Tibial nerve (tissue), 4 donors: Measurements from ENCODE around the gene KCTD5.

Experiments used
- EP300 ChIP-seq, 2 donors: sonication (generic); formaldehyde crosslinking; IDR thresholded peaks; one replicate each; pipeline ENCODE4 v1.6.1; 2017; ENCODE audit warnings: antibody characterized with exemption in 2 of 2, mild to moderate bottlenecking in 1 of 2
- TF ChIP-seq, protein P1 (sequence below), 5 experiments: fragments of 200-600 bp in 3 of 5; fragments of 450-650 bp in 2 of 5; sonication (generic) in 3 of 5; IDR thresholded peaks; one replicate each; pipeline ENCODE4 v1.5.1; 2016 to 2019; ENCODE audit warnings: antibody characterized with exemption in 5 of 5, mild to moderate bottlenecking in 3 of 5, moderate library complexity in 2 of 5

DNA sequence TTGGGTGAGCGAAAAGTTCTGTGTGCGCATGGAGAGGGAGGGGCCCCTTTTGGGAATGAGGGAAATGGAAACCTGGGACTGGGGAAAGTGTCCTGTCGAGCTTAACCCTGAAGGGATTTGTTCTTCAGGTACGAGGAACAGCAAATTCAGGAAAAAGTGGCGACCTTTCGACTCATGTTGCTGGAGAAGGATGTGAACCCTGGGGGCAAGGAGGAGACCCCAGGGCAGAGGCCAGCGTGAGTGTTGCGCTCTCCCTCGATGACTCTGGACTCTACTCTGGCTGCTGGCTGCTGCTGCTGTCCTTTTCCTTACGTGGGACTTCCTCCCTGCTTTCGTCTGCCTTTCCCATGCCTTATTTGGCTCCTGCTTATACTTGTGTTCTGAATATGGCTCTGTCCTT, 75.0 kb downstream of the KCTD5 start:
- TF ChIP-seq, protein P1, sequence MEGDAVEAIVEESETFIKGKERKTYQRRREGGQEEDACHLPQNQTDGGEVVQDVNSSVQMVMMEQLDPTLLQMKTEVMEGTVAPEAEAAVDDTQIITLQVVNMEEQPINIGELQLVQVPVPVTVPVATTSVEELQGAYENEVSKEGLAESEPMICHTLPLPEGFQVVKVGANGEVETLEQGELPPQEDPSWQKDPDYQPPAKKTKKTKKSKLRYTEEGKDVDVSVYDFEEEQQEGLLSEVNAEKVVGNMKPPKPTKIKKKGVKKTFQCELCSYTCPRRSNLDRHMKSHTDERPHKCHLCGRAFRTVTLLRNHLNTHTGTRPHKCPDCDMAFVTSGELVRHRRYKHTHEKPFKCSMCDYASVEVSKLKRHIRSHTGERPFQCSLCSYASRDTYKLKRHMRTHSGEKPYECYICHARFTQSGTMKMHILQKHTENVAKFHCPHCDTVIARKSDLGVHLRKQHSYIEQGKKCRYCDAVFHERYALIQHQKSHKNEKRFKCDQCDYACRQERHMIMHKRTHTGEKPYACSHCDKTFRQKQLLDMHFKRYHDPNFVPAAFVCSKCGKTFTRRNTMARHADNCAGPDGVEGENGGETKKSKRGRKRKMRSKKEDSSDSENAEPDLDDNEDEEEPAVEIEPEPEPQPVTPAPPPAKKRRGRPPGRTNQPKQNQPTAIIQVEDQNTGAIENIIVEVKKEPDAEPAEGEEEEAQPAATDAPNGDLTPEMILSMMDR (IDR thresholded peaks at IDR 0.05): no peak
- TF ChIP-seq EP300 (IDR thresholded peaks at IDR 0.05): no peak
